Measurements from ENCODE around the gene PTPRM. TPM values are rescaled to one million over a fixed set of nuclear protein-coding genes. Genes with fewer than 3 reads are reported as not detected.

PTPRM gene
- total and polyA plus RNA-seq, 7 donors: 3.9 to 151 (median 62.8) TPM

GRCh38 chr18:8296886-8297616, 729.9 kb downstream of the PTPRM start:
- Histone ChIP-seq H3K27ac (no peak overlapping the region), H3K4me1 (peaks cover 0 to 5% (median 0%) of the 10 kb centered on the region in 4 donors), H3K4me3 (no peak overlapping the region), H3K36me3 (peaks cover 0 to 11% (median 5%) of the 10 kb centered on the region in 4 donors), H3K27me3 (no peaks in the 10 kb centered on the region), H3K9me3 (no peaks in the 10 kb centered on the region)
- no peak for DNase-seq
- TF ChIP-seq EP300 (IDR thresholded peaks at IDR 0.05) (no peak), POLR2A (IDR thresholded peaks at IDR 0.05) (no peak), POLR2AphosphoS5 (IDR thresholded peaks at IDR 0.05) (no peak)
- TF ChIP-seq, protein P1, sequence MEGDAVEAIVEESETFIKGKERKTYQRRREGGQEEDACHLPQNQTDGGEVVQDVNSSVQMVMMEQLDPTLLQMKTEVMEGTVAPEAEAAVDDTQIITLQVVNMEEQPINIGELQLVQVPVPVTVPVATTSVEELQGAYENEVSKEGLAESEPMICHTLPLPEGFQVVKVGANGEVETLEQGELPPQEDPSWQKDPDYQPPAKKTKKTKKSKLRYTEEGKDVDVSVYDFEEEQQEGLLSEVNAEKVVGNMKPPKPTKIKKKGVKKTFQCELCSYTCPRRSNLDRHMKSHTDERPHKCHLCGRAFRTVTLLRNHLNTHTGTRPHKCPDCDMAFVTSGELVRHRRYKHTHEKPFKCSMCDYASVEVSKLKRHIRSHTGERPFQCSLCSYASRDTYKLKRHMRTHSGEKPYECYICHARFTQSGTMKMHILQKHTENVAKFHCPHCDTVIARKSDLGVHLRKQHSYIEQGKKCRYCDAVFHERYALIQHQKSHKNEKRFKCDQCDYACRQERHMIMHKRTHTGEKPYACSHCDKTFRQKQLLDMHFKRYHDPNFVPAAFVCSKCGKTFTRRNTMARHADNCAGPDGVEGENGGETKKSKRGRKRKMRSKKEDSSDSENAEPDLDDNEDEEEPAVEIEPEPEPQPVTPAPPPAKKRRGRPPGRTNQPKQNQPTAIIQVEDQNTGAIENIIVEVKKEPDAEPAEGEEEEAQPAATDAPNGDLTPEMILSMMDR (IDR thresholded peaks at IDR 0.05): no peak
- intact Hi-C loops (cut with DNase I): no loop called here
- WGBS, 2 donors: 93 to 95% methylated on average over 16 of the region's 16 CpGs

DNA sequence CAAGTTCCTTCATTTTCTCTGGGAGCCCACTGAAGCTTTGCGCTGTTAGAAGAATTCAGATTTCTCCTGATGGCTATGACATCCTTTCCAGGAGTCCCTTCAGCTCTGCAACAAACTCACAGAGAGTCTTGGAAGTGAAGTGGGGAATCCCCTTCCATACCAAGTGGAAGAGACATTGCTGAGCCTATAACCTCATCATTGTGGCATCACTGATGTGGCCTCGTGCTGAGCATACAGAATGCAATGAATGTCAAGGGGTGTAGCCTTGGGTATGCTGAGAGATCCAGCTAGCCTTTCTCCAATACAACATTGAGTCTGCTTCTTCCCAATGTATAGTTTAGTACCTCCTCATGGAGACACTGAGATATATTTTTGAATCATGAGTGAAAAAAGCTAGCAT, 731.1 kb downstream of the PTPRM start:
- H3K4me1 ChIP-seq: peaks cover 0 to 5% (median 0%) of the 10 kb centered on the region in 4 donors
- TF ChIP-seq EP300 (IDR thresholded peaks at IDR 0.05) (no peak), POLR2AphosphoS5 (IDR thresholded peaks at IDR 0.05) (no peak), POLR2A (IDR thresholded peaks at IDR 0.05) (no peak)
- TF ChIP-seq, protein P1 (IDR thresholded peaks at IDR 0.05): no peak
- H3K9me3 ChIP-seq: no peaks in the 10 kb centered on the region
- H3K27ac ChIP-seq: no peak overlapping the region
- H3K27me3 ChIP-seq: no peaks in the 10 kb centered on the region
- no peak for DNase-seq
- 91 to 93% methylated on average over 2 of the region's 2 CpGs for WGBS, 2 donors
- intact Hi-C loops (cut with DNase I): no loop called here
- peaks cover 0 to 11% (median 5%) of the 10 kb centered on the region in 4 donors for H3K36me3 ChIP-seq
- no peak overlapping the region for H3K4me3 ChIP-seq

GRCh38 chr18:8299054-8299980, 732.2 kb downstream of the PTPRM start:
- DNase-seq: no peak
- H3K9me3 ChIP-seq: no peaks in the 10 kb centered on the region
- intact Hi-C loops (cut with DNase I): no loop called here
- H3K36me3 ChIP-seq: peaks cover 0 to 11% (median 5%) of the 10 kb centered on the region in 4 donors
- WGBS, 2 donors: 22 to 56% methylated on average over 8 of the region's 8 CpGs
- no peak overlapping the region for H3K27ac ChIP-seq
- TF ChIP-seq EP300 (IDR thresholded peaks at IDR 0.05) (no peak), POLR2A (IDR thresholded peaks at IDR 0.05) (no peak), POLR2AphosphoS5 (IDR thresholded peaks at IDR 0.05) (no peak)
- TF ChIP-seq, protein P1 (IDR thresholded peaks at IDR 0.05): no peak
- no peaks in the 10 kb centered on the region for H3K27me3 ChIP-seq
- peaks cover 0 to 5% (median 0%) of the 10 kb centered on the region in 4 donors for H3K4me1 ChIP-seq
- no peak overlapping the region for H3K4me3 ChIP-seq

DNA sequence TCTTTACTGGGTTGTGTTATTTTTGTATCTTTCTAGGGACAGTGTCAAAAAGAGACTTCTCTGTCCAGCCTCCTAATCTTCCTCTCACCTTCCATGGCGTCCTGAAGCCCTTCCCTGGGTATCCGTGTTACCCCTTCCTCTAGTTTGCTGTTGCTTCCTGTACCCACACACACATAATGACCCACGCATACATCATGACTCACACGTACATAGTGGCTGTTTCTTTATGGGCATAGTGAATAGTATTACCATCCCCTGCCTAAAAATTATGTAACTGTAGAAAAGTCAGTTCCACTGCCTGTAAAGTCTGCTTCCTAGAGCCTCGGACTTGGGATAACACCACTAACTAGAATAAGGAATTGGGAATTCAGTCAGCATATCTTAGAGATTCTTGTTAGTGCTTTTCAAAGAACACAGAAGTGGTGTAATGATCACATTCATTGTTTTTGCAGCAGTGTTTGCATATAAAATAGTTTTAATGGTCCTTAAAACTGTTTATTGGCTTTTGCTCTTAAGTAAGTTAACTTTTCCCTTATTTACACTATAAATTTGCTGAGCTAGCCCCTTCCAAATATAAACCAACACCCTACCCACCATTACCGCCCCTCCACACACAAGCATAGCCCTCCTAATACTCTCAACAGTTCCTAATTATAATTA, 733.8 kb downstream of the PTPRM start:
- no peak overlapping the region for H3K4me3 ChIP-seq
- H3K27ac ChIP-seq: no peak overlapping the region
- no peaks in the 10 kb centered on the region for H3K27me3 ChIP-seq
- no peaks in the 10 kb centered on the region for H3K9me3 ChIP-seq
- intact Hi-C loops (cut with DNase I): no loop called here
- WGBS, 2 donors: 56 to 77% methylated on average over 6 of the region's 6 CpGs
- peaks cover 0 to 11% (median 5%) of the 10 kb centered on the region in 4 donors for H3K36me3 ChIP-seq
- DNase-seq: no peak
- peaks cover 0 to 5% (median 0%) of the 10 kb centered on the region in 4 donors for H3K4me1 ChIP-seq
- TF ChIP-seq, protein P1 (IDR thresholded peaks at IDR 0.05): no peak
- TF ChIP-seq POLR2A (IDR thresholded peaks at IDR 0.05) (no peak), POLR2AphosphoS5 (IDR thresholded peaks at IDR 0.05) (no peak), EP300 (IDR thresholded peaks at IDR 0.05) (no peak)

Measured in sigmoid colon (tissue), 7 donors.